K562 (cell line): Measurements from ENCODE around the gene SLCO2B1. TPM values are rescaled to one million over a fixed set of nuclear protein-coding genes. Genes with fewer than 3 reads are reported as not detected.

Source experiments
- CBX2 ChIP-seq: fragments of 200-600 bp; sonication (generic); IDR thresholded peaks from one replicate; pipeline ENCODE4 v1.6.1; 2012; ENCODE audit warnings: mild to moderate bottlenecking, low read length, inconsistent platforms; ENCODE audit not compliant: insufficient read depth, poor library complexity, severe bottlenecking
- E2F6 ChIP-seq, 2 experiments: IDR thresholded peaks; 2 replicates each; pipeline ENCODE4 v1.6.1; 2011; ENCODE audit warnings: borderline replicate concordance in 1 of 2, control low read depth in 1 of 2, low read depth in 1 of 2, low read length in 1 of 2, mild to moderate bottlenecking in 1 of 2, mixed read lengths in 1 of 2, moderate library complexity in 1 of 2; ENCODE audit not compliant: insufficient read depth in 1 of 2, insufficient read length in 1 of 2, poor library complexity in 1 of 2, severe bottlenecking in 1 of 2; ENCODE audit errors: extremely low read depth in 1 of 2
- EGR1 ChIP-seq: fragments of 450-650 bp; conservative IDR thresholded peaks from 2 replicates; pipeline ENCODE4 v1.6.1; 2017; ENCODE audit warnings: mild to moderate bottlenecking
- ELF2 ChIP-seq: fragments of 250-450 bp; sonication (Bioruptor Pico); IDR thresholded peaks from 2 replicates; pipeline ENCODE4 v1.5.0; 2021; ENCODE audit warnings: mild to moderate bottlenecking
- FOSL1 ChIP-seq: fragments of 200-800 bp; sonication (Bioruptor generic); conservative IDR thresholded peaks from 2 replicates; pipeline ENCODE4 v1.6.1; 2016; ENCODE audit warnings: missing genetic modification characterization, missing compliant biosample characterization
- MCM2 ChIP-seq: fragments of 450-650 bp; IDR thresholded peaks from 2 replicates; pipeline ENCODE4 v1.6.1; 2017; ENCODE audit warnings: low read depth, mild to moderate bottlenecking
- MECOM ChIP-seq: fragments of 250-450 bp; sonication (Bioruptor Pico); IDR thresholded peaks from 2 replicates; pipeline ENCODE4 v1.8.0; 2022; ENCODE audit warnings: inconsistent platforms
- MED1 ChIP-seq: sonication (generic); formaldehyde crosslinking; IDR thresholded peaks from 2 replicates; pipeline ENCODE4 v1.8.1; 2023; ENCODE audit warnings: missing genetic modification reagents, borderline replicate concordance
- MTA3 ChIP-seq: fragments of 450-650 bp; formaldehyde crosslinking; IDR thresholded peaks from 2 replicates; pipeline ENCODE4 v1.6.1; 2017; ENCODE audit warnings: mild to moderate bottlenecking, borderline replicate concordance
- RUNX1 ChIP-seq: sonication (generic); IDR thresholded peaks from 2 replicates; pipeline ENCODE4 v1.6.1; 2016; ENCODE audit warnings: antibody characterized with exemption, low read depth
- SPI1 ChIP-seq: IDR thresholded peaks from 2 replicates; pipeline ENCODE4 v1.6.1; 2011; ENCODE audit warnings: low read depth, low read length, control low read depth, borderline replicate concordance
- ZNF253 ChIP-seq: fragments of 250-450 bp; sonication (Bioruptor Pico); conservative IDR thresholded peaks from 2 replicates; pipeline ENCODE4 v1.6.1; 2021; ENCODE audit warnings: mild to moderate bottlenecking
- ZNF324 ChIP-seq: fragments of 250-450 bp; sonication (Bioruptor Pico); IDR thresholded peaks from 2 replicates; pipeline ENCODE4 v1.4.0; 2020; ENCODE audit warnings: mild to moderate bottlenecking
- polyA plus RNA-seq, 8 experiments: library from polyadenylated mRNA; depleted of rRNA in 4 of 8; stranded (reverse) in 5 of 8; unstranded in 3 of 8; fragments of >200 nt; fragmentation: Nextera tagmentation in 2 of 8; fragmentation: Illumina TruSeq in 1 of 8; extraction: Ambion mirVana in 2 of 8; extraction: Trizol in 1 of 8; gene quantifications; 2 replicates each; pipeline versions ENCODE4 v1.2.1 to v1.2.3, GENCODE V29; 2011 to 2014; ENCODE audit warnings: inconsistent platforms in 1 of 8, missing spikeins in 1 of 8
- total RNA-seq, 7 experiments: library from RNA; depleted of rRNA in 6 of 7; stranded (reverse); fragments of >200 nt in 6 of 7; fragmentation: Illumina TruSeq in 2 of 7; extraction: Trizol in 2 of 7; gene quantifications; 2 replicates each; pipeline versions ENCODE4 v1.2.1 to v1.2.3, GENCODE V29; 2011 to 2021; ENCODE audit warnings: low replicate concordance in 1 of 7
- TF ChIP-seq, protein P1 (sequence below): sonication (generic); formaldehyde crosslinking; IDR thresholded peaks from 2 replicates; pipeline ENCODE4 v1.8.0; 2022; ENCODE audit warnings: missing genetic modification reagents, mild to moderate bottlenecking, moderate library complexity, borderline replicate concordance

Gene SLCO2B1
- total and polyA plus RNA-seq, 9 of the 15 experiments (the other 6 are each of a cell fraction or from before 2014, with no cell fraction given): 0.70 to 14.7 (median 7.6) TPM

DNA sequence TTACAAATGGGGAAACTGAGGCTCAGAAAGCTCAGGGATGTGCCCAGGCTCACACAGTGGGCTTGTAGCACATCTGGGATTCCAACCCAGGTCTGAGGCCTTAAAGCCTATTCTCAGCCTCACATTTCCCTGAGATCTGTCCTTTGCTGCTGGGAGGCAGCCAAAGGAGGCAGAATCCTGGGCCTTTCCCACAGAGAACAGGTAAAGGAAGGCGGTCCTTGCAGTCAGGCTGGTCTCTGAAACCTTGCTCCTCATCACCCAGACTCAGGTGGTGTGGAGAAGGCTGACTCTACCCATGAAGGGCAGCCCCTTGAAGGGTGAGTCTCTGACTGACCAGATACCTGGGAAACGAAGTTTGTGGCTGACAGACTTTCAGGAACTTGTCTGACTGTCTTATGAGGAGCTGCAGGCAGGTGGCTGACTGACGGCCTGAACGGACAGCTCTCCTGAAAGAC, 7.8 kb downstream of the SLCO2B1 start (continued):
- no peak for TF ChIP-seq MECOM
- no peak for TF ChIP-seq ZNF253
- TF ChIP-seq RUNX1: no peak
- TF ChIP-seq ELF2 (CRISPR knock-in tag): no peak
- TF ChIP-seq ZNF324 (CRISPR knock-in tag): no peak
- TF ChIP-seq MTA3: no peak
- no peak for TF ChIP-seq MED1 (CRISPR knock-in tag)
- TF ChIP-seq E2F6 (IDR thresholded peaks at IDR 0.05; ENCODE audit: borderline replicate concordance in 1 of 2, extremely low read depth in 1 of 2, insufficient read depth in 1 of 2, insufficient read length in 1 of 2, low read depth in 1 of 2, low read length in 1 of 2, poor library complexity in 1 of 2, severe bottlenecking in 1 of 2): no peak
- no peak for TF ChIP-seq FOSL1 (tag)
- TF ChIP-seq, protein P1, sequence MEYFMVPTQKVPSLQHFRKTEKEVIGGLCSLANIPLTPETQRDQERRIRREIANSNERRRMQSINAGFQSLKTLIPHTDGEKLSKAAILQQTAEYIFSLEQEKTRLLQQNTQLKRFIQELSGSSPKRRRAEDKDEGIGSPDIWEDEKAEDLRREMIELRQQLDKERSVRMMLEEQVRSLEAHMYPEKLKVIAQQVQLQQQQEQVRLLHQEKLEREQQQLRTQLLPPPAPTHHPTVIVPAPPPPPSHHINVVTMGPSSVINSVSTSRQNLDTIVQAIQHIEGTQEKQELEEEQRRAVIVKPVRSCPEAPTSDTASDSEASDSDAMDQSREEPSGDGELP: no peak
- no peak for TF ChIP-seq EGR1
- no peak for TF ChIP-seq SPI1
- TF ChIP-seq MCM2: no peak
- no peak for TF ChIP-seq CBX2
- TF ChIP-seq, all 486 proteins: peak for 0
